GM21619 (cell line): ENCODE data around the gene CLDN9.

Source experiments
- ATAC-seq: cut with Tn5 transposase; IDR thresholded peaks from one replicate; pipeline ENCODE4 v1.9.1; 2021; ENCODE audit not compliant: unreplicated experiment

CLDN9 gene

GRCh38 chr16:2973605-2974318 is 39.0 kb upstream of the CLDN9 start:
- no peak for ATAC-seq

GRCh38 chr16:2974319-2975056 is 38.2 kb upstream of the CLDN9 start:
- ATAC-seq = no peak

- no peak for ATAC-seq
Observed at GRCh38 chr16:2975161-2975795, 37.4 kb upstream of the CLDN9 start.

- no peak for ATAC-seq
Observed at GRCh38 chr16:2976201-2976600, 36.5 kb upstream of the CLDN9 start.

GRCh38 chr16:2976673-2977072 is 36.0 kb upstream of the CLDN9 start:
- no peak for ATAC-seq

- no peak for ATAC-seq
Observed at GRCh38 chr16:2977440-2977839, 35.3 kb upstream of the CLDN9 start.

- no peak for ATAC-seq
Observed at GRCh38 chr16:2979669-2980226, 33.0 kb upstream of the CLDN9 start.

- ATAC-seq = peak; percentile 66
Observed at GRCh38 chr16:2980227-2981176, 32.2 kb upstream of the CLDN9 start, which contains the start of gene PKMYT1. PKMYT1 (minus strand) TSS chr16:2980446; CDS start chr16:2979657, 789 bp downstream.

- ATAC-seq = no peak
Observed at GRCh38 chr16:2981177-2981898, 31.4 kb upstream of the CLDN9 start.

- ATAC-seq = no peak
Observed at GRCh38 chr16:2981899-2982250, 30.8 kb upstream of the CLDN9 start.

- ATAC-seq = no peak
Observed at GRCh38 chr16:2982402-2982801, 30.3 kb upstream of the CLDN9 start.

GRCh38 chr16:2983706-2984136 is 29.0 kb upstream of the CLDN9 start:
- ATAC-seq = peak; percentile 36

- ATAC-seq = no peak
Observed at GRCh38 chr16:2985462-2985861, 27.3 kb upstream of the CLDN9 start.

GRCh38 chr16:2985893-2986355 is 26.8 kb upstream of the CLDN9 start:
- no peak for ATAC-seq

- ATAC-seq = no peak
Observed at GRCh38 chr16:2986623-2987188, 26.0 kb upstream of the CLDN9 start.

GRCh38 chr16:2987286-2987685 is 25.4 kb upstream of the CLDN9 start:
- ATAC-seq = no peak

- no peak for ATAC-seq
Observed at GRCh38 chr16:2987833-2988232, 24.9 kb upstream of the CLDN9 start.

- ATAC-seq = no peak
Observed at GRCh38 chr16:2988590-2989099, 24.1 kb upstream of the CLDN9 start.

- no peak for ATAC-seq
Observed at GRCh38 chr16:2990891-2991290, 21.8 kb upstream of the CLDN9 start.
